HG03060 (cell line): Measurements from ENCODE around the gene PLCH1.
"Not testable (repeated sequence)": the region's sequence is repeated elsewhere in the genome, so short reads cannot be mapped to it uniquely, and the experiment has no call there.

ENCODE experiments used
- ATAC-seq: cut with Tn5 transposase; IDR thresholded peaks from one replicate; pipeline ENCODE4 v1.9.1; 2021; ENCODE audit warnings: low read depth, moderate number of reproducible peaks; ENCODE audit not compliant: unreplicated experiment

The PLCH1 gene

GRCh38 chr3:155394896-155395295 is 350.0 kb downstream of the PLCH1 start:
- ATAC-seq = not testable (repeated sequence)

DNA sequence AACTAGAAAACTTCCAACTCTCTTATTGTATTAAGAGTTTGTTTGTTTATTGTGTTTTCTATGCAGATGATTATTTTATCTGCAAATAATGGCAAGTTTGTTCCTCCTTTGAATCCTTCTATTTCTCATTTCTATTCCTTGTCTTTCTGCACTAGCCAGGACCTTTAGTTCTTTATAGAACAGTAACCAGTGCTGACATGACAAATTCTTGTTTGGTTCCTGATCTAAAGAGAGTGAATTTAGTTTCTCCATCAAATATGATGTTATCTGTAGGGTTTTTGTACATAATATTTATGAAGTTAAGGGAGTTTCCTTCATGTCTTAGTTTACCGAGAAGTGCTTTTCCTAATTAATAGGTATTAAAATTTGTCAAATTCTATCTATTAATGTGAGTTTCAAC is 350.6 kb downstream of the PLCH1 start:
- ATAC-seq = no peak

GRCh38 chr3:155393316-155393715 is 351.6 kb downstream of the PLCH1 start:
- no peak for ATAC-seq

GRCh38 chr3:155392138-155392537 is 352.7 kb downstream of the PLCH1 start:
- ATAC-seq = no peak

DNA sequence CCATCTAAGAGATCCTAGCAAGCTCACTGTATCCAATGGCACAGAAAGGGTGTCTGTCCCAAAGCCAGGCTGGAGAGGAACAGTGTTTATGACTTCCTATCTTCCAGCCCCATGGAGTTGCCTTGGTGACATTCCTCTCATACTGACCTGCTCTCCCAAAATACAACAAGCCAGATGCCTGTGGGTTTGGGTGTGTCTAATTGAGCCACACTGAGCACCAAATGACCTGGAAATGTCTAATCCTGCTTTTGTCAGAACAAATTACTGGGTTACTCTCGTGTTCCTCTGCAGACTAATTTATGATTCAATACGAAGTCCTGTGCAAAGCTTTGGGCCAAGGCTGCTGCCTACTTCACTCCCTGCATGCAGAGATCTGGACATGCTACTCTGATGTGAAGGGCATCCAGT is 353.3 kb downstream of the PLCH1 start:
- ATAC-seq = no peak

GRCh38 chr3:155391104-155391503 is 353.8 kb downstream of the PLCH1 start:
- ATAC-seq = no peak

GRCh38 chr3:155390351-155390750 is 354.5 kb downstream of the PLCH1 start:
- ATAC-seq = no peak

DNA sequence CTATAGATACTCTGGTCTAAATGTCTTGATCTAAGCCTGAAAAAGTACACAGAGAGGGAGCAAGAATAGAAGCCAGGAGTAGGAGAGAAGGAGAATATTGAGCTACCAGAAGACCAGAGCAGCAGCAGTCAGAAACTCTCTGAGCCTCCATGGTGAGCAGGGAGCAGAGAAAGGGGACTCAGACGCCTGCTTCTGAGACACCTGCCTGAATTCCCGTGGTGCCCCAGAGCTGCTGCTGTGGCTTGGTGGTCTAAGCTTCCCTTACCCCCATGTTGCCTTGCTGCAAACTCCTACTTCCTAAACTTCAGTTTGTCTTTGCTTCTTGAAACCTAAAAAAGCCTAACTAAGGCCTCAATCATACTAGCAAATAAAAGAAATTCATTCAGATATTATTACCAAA is 356.5 kb downstream of the PLCH1 start:
- ATAC-seq = no peak

DNA sequence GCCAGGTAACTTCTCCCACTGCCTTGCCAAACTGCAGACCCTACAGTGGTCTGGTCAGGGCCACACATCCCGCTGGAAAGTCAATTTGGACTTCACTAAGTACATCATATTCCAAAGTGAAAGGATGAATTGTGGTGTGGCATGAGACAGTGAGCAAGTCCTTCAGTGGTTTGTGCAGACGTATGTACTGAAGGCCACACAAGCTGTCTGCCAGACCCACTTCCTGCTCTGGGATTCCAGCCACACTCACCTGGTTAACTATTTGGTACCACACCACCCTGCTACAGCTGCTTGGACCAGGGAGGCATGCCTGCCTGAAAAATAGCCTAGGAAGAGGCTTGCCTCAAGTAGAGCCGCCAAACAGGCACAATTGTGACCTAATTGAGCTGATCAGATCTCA is 357.3 kb downstream of the PLCH1 start:
- no peak for ATAC-seq

GRCh38 chr3:155386919-155387318 is 358.0 kb downstream of the PLCH1 start:
- no peak for ATAC-seq

GRCh38 chr3:155385896-155386625 is 358.8 kb downstream of the PLCH1 start:
- ATAC-seq = no peak

DNA sequence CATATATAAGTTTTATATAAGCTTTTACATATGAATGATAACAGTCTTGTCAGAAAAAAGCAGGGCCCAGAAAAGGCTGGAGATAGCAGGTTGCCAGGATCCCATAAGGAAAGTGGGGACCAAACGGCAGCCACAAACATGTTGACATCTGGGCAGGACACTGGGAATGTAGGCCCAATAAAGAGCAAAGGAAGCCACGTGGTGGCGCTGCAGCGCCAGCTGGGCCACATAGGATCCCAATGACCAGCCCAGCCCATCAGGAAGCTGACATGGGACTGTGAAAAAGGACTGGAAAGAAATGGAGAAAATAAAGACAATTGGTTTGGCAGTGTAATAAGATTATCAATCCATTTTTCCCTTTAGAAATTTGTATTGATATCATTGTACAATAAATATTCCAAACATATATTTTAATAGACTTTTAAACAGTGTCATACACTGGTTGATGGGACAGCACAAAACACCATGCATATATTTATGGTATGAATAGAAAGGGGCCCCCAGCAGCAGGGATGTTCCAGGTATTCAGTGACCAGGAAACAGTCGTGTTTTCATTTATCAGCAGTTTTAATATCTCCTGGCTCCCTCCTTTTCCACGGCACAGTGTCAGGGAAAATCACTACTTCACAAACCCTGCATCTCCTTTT is 362.4 kb downstream of the PLCH1 start:
- no peak for ATAC-seq

DNA sequence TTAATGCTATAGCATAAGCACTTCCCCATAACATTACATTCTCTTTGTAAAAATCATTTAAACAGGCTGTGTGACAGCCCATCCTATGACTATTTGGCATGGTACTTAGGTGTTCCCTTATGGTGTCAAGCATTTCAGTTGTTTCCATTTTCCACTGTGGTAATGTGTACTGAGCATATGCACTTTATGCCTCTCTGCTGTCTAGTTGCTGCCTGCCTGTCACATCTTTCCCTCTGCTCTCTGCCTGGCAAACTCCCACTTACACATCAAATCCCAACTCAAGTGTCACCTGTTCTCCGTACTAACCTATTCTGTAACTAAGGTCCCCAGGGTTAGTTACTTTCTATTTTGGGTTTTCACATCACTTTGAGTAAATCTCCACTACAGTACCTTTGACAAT is 367.0 kb downstream of the PLCH1 start:
- ATAC-seq = no peak

DNA sequence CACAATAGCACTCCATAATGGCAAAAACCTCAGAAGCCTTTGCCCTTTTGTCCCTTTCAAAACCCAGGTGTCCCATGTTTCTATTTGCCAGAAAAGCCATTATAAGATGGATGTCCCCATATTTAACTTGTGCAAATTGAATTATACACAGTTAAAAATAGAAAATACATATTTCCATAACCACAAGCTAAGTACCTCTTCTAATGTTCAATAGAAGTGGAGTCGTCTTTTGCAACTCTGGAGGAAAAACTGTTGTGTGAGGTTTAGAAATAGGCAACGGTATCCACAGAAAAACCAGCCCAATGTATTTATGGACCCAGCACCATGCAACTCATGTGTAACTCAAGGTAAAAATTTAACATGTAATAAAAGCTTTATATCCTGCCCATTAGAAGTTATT is 367.8 kb downstream of the PLCH1 start:
- ATAC-seq = no peak

- ATAC-seq = no peak
Measured at GRCh38 chr3:155372281-155372680, 372.6 kb downstream of the PLCH1 start.

DNA sequence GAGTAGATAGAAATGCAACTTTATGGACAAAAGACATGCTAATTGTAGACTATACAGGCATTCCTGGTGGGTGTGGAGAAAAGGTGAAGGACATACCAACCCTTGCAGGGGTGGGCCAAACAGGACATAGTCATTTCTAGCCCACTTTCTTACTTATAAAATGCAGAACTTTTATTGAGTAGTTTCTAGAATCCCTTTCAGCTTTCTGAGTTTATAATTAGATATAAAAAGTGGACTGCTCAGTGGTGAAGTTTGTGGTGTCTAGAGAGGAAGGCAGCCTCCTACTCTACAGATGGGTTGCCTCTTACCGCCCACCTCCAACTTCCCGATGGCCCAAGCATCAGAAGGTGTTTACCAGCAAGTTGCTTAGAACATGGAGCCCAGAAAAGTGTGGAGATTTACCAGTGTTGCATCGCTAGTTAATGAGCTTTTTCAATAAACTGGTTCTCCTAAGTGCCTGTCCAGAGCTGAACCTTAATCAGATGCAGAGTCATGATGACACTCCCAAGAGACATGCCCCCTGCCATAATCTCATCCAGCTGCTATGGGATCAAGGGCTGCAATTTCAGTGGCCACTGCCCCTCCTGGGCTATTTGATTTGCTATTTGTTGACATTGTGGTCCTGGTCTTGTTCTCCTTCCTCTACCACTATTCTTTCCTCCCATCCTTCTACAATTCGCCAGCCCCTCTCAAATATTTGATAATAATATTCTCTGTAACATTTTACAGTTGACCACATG is 373.9 kb downstream of the PLCH1 start:
- no peak for ATAC-seq

DNA sequence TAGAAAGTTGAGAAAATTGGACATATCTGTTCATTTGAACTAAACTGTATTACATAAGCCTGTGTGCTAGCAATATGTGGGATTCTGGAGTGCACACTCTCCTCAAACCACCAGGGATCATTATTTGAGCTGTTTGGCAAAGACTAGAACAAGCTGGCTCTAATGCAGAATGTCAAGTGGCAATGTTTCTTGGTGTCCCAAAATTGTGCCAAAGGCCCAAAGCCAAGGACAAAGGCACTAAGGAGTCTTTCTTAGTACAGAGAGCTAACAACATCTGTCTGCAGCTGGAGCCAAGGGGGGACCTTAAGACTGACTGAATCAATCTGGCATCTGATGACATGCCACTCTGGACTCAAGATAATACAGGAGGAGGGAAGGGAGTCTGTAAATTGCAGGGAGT is 374.7 kb downstream of the PLCH1 start:
- no peak for ATAC-seq

DNA sequence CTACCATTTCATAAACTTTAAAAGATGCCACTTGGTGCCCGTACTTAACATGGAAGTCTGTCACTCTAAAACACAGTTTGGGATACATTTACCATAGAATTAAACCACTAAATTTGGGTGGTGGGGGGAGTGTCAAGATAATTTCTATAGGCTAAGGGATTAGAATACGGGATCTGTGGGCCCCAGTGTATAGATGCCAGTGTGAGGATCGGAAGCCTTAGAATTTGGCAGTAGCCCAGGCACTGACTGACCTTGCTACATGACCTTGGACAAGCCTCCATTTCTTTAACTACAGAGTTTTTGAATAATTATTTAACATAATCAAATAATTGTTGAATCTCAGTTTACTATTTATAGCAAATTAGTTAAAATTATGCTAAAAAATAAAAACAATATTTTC is 375.1 kb downstream of the PLCH1 start:
- no peak for ATAC-seq

- no peak for ATAC-seq
Measured at GRCh38 chr3:155369244-155369643, 375.6 kb downstream of the PLCH1 start.

DNA sequence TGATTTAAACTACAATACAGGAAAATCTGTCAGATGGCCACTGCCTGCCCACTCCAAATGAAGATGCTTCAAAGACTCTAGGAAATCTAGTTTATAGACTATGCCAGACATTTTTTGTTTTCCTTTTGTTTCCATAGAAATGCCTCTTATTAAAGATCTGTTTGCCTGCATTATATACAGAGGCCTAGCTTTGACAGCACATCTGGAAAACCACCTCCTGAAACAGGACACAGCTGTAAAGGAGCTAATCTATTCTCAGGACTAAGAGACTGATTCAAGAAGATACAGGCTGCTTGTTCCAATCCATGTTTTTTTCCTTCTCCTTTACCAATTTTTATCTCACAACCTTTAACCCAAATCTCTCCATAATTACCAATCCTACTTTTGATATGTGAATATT is 376.1 kb downstream of the PLCH1 start:
- no peak for ATAC-seq

GRCh38 chr3:155367506-155367905 is 377.4 kb downstream of the PLCH1 start:
- ATAC-seq = no peak
